Stomach (tissue), 9 donors: ENCODE measurements around the gene BPTF. TPM values are rescaled to one million over a fixed set of nuclear protein-coding genes. Genes with fewer than 3 reads are reported as not detected.
"Not testable (repeated sequence)": the region's sequence is repeated elsewhere in the genome, so short reads cannot be mapped to it uniquely, and the experiment has no call there.

Experiments
- DNase-seq, 2 donors: peaks; one replicate each; pipeline versions ENCODE4 v3.0.0 to v3.0.0-alpha.2; 2013 to 2019
- H3K27ac ChIP-seq, 5 donors: fragments of 200-600 bp in 4 of 5; sonication (generic) in 4 of 5; one replicate each; pipeline ENCODE4 v1.5.1; 2013 to 2019; ENCODE audit warnings: mild to moderate bottlenecking in 1 of 5, moderate library complexity in 1 of 5
- H3K27me3 ChIP-seq, 3 donors: fragments of 200-600 bp; sonication (generic); one replicate each; pipeline ENCODE4 v1.5.1; 2017 to 2019; ENCODE audit warnings: mixed run types in 1 of 3
- H3K36me3 ChIP-seq, 4 donors: fragments of 200-600 bp; sonication (generic); 1 replicate in 3 of 4; 2 replicates in 1 of 4; pipeline ENCODE4 v1.5.1; 2016 to 2019
- H3K4me1 ChIP-seq, 4 donors: fragments of 200-600 bp; sonication (generic); one replicate each; pipeline ENCODE4 v1.5.1; 2016 to 2019
- H3K4me3 ChIP-seq, 4 donors: fragments of 200-600 bp; sonication (generic) in 3 of 4; one replicate each; pipeline ENCODE4 v1.5.1; 2016 to 2019; ENCODE audit warnings: mild to moderate bottlenecking in 1 of 4
- H3K9me3 ChIP-seq, 4 donors: fragments of 200-600 bp; sonication (generic); one replicate each; pipeline ENCODE4 v1.5.1; 2016 to 2019
- CTCF ChIP-seq, 7 experiments: fragments of 450-650 bp in 4 of 7; fragments of 200-600 bp in 3 of 7; sonication (generic) in 3 of 7; IDR thresholded peaks; one replicate each; pipeline ENCODE4 v1.5.1; 2016 to 2019; ENCODE audit warnings: antibody characterized with exemption in 7 of 7, control low read depth in 2 of 7, mild to moderate bottlenecking in 1 of 7
- EP300 ChIP-seq: sonication (generic); formaldehyde crosslinking; IDR thresholded peaks from one replicate; pipeline ENCODE4 v1.6.1; 2017; ENCODE audit warnings: antibody characterized with exemption
- POLR2A ChIP-seq, 4 donors: fragments of 450-650 bp; IDR thresholded peaks; one replicate each; pipeline ENCODE4 v1.6.1; 2016; ENCODE audit warnings: antibody characterized with exemption in 4 of 4, control low read depth in 2 of 4, mild to moderate bottlenecking in 1 of 4, moderate library complexity in 1 of 4
- POLR2AphosphoS5 ChIP-seq, 3 donors: sonication (generic); formaldehyde crosslinking; IDR thresholded peaks; one replicate each; pipeline ENCODE4 v1.6.1; 2016; ENCODE audit warnings: antibody characterized with exemption in 3 of 3
- WGBS, 5 donors: extraction: QIAGEN DNeasy Blood & Tissue Kit in 3 of 5; methylation state at CpG; one replicate each; pipeline versions ENCODE4 v1.1.5 to v1.1.7; 2013 to 2018; 5-methylcytosine and 5-hydroxymethylcytosine counted together
- intact Hi-C: fragments of 100-400 bp; cut with DNase I; formaldehyde crosslinking; loops from one replicate; pipeline ENCODE4 v1.15.1; 2023; ENCODE audit warnings: low total_unique reads
- polyA plus RNA-seq, 3 donors: library from polyadenylated mRNA; stranded (reverse); fragments of 200-250 nt; gene quantifications; one replicate each; pipeline ENCODE4 v1.2.3, GENCODE V29; 2013
- total RNA-seq, 5 donors: library from RNA; depleted of rRNA; stranded (reverse); fragments of >200 nt; gene quantifications; one replicate each; pipeline versions ENCODE4 v1.1.0 to v1.2.3, GENCODE V29; 2014 to 2016
- donor health status: healthy with polysubstance abuse.
- donor health status: Bipolar disorder and iron deficiency.
- donor health status: healthy.

The BPTF gene
- total and polyA plus RNA-seq, 8 donors: 8.6 to 122 (median 49.9) TPM

- no peaks in the 10 kb centered on the region for H3K36me3 ChIP-seq
- H3K4me3 ChIP-seq: no peak overlapping the region
- no peaks in the 10 kb centered on the region for H3K9me3 ChIP-seq
- no peak overlapping the region for H3K27ac ChIP-seq
- DNase-seq: no peak
- 90 to 100% (median 93%) methylated on average over 2 of the region's 2 CpGs for WGBS, 5 donors
- H3K27me3 ChIP-seq: no peaks in the 10 kb centered on the region
- H3K4me1 ChIP-seq: peaks cover 6 to 73% (median 32%) of the 10 kb centered on the region in 4 donors
- TF ChIP-seq EP300 (no peak), POLR2AphosphoS5 (IDR thresholded peaks at IDR 0.05) (no peak)
- intact Hi-C loops: no loop called here
Observed at GRCh38 chr17:67837965-67838364, 12.7 kb downstream of the BPTF start.

- H3K4me1 ChIP-seq: peaks cover 6 to 67% (median 29%) of the 10 kb centered on the region in 4 donors
- H3K27ac ChIP-seq: no peak overlapping the region
- TF ChIP-seq CTCF (IDR thresholded peaks at IDR 0.05) (no peak), POLR2A (IDR thresholded peaks at IDR 0.05) (no peak), POLR2AphosphoS5 (IDR thresholded peaks at IDR 0.05) (no peak), EP300 (no peak)
- H3K27me3 ChIP-seq: no peaks in the 10 kb centered on the region
- H3K9me3 ChIP-seq: no peaks in the 10 kb centered on the region
- H3K4me3 ChIP-seq: no peak overlapping the region
- no peaks in the 10 kb centered on the region for H3K36me3 ChIP-seq
- WGBS, 5 donors: 75 to 88% (median 84%) methylated on average over 3 of the region's 3 CpGs
- intact Hi-C loops: no loop called here
- no peak for DNase-seq
Observed at GRCh38 chr17:67838538-67838937, 13.2 kb downstream of the BPTF start.

- no peak for TF ChIP-seq CTCF (IDR thresholded peaks at IDR 0.05)
- TF ChIP-seq POLR2A (IDR thresholded peaks at IDR 0.05): no peak
- no peak for TF ChIP-seq EP300
- no peak for TF ChIP-seq POLR2AphosphoS5 (IDR thresholded peaks at IDR 0.05)
- Histone ChIP-seq H3K9me3 (no peaks in the 10 kb centered on the region), H3K4me3 (no peak overlapping the region), H3K4me1 (peaks cover 0 to 45% (median 16%) of the 10 kb centered on the region in 4 donors), H3K27me3 (no peaks in the 10 kb centered on the region), H3K27ac (no peak overlapping the region), H3K36me3 (no peaks in the 10 kb centered on the region)
- intact Hi-C loops: no loop called here
- no peak for DNase-seq
- WGBS, 5 donors: 87 to 97% (median 95%) methylated on average over 2 of the region's 2 CpGs
Observed at GRCh38 chr17:67841992-67842391, 16.7 kb downstream of the BPTF start.

- intact Hi-C loops: no loop called here
- no peak for TF ChIP-seq EP300
- TF ChIP-seq POLR2A (IDR thresholded peaks at IDR 0.05): no peak
- TF ChIP-seq POLR2AphosphoS5 (IDR thresholded peaks at IDR 0.05): no peak
- TF ChIP-seq CTCF (IDR thresholded peaks at IDR 0.05): no peak
- Histone ChIP-seq H3K9me3 (no peaks in the 10 kb centered on the region), H3K27me3 (no peaks in the 10 kb centered on the region), H3K27ac (no peak overlapping the region), H3K4me1 (peaks cover 0 to 46% (median 17%) of the 10 kb centered on the region in 4 donors), H3K4me3 (no peak overlapping the region), H3K36me3 (no peaks in the 10 kb centered on the region)
- DNase-seq: no peak
Observed at GRCh38 chr17:67842648-67843047, 17.3 kb downstream of the BPTF start.

GRCh38 chr17:67845374-67845773 is 20.1 kb downstream of the BPTF start:
- no peak overlapping the region for H3K27ac ChIP-seq
- H3K27me3 ChIP-seq: no peaks in the 10 kb centered on the region
- no peak for DNase-seq
- H3K4me1 ChIP-seq: peaks cover 0 to 38% (median 9%) of the 10 kb centered on the region in 4 donors
- no peak for TF ChIP-seq CTCF (IDR thresholded peaks at IDR 0.05)
- no peak for TF ChIP-seq POLR2AphosphoS5 (IDR thresholded peaks at IDR 0.05)
- no peak for TF ChIP-seq POLR2A (IDR thresholded peaks at IDR 0.05)
- TF ChIP-seq EP300: no peak
- peaks cover 0 to 2% (median 0%) of the 10 kb centered on the region in 4 donors for H3K36me3 ChIP-seq
- H3K4me3 ChIP-seq: no peak overlapping the region
- H3K9me3 ChIP-seq: peaks cover 0 to 4% (median 0%) of the 10 kb centered on the region in 4 donors
- 84 to 93% (median 91%) methylated on average over 5 of the region's 5 CpGs for WGBS, 5 donors
- intact Hi-C loops: no loop called here

GRCh38 chr17:67848189-67848588 is 22.9 kb downstream of the BPTF start:
- DNase-seq, intact Hi-C loops: not testable (repeated sequence)
- 85 to 92% (median 88%) methylated on average over 5 of the region's 5 CpGs for WGBS, 5 donors

GRCh38 chr17:67848846-67849245 is 23.5 kb downstream of the BPTF start:
- H3K27ac ChIP-seq, intact Hi-C loops, H3K27me3 ChIP-seq, H3K36me3 ChIP-seq, H3K4me3 ChIP-seq, DNase-seq, H3K9me3 ChIP-seq: not testable (repeated sequence)
- H3K4me1 ChIP-seq: peaks cover 0 to 44% (median 21%) of the 10 kb centered on the region in 4 donors
- WGBS, 5 donors: 75 to 89% (median 85%) methylated on average over 3 of the region's 3 CpGs

More at GRCh38 chr17:67848189-67848588, 22.9 kb downstream of the BPTF start:
- H3K27ac ChIP-seq, H3K9me3 ChIP-seq, H3K4me3 ChIP-seq, H3K27me3 ChIP-seq, H3K36me3 ChIP-seq: not testable (repeated sequence)
- peaks cover 0 to 42% (median 19%) of the 10 kb centered on the region in 4 donors for H3K4me1 ChIP-seq
